Activated naive CD8-positive, alpha-beta T cell (primary cell): Measurements from ENCODE around the gene DOCK2.

Experiments
- H3K27ac Mint-ChIP-seq: one replicate; pipeline ENCODE4 v1.8.0; 2021; ENCODE audit warnings: mixed read lengths
- H3K27me3 Mint-ChIP-seq: one replicate; pipeline ENCODE4 v1.8.0; 2021; ENCODE audit warnings: mixed read lengths
- H3K36me3 Mint-ChIP-seq: one replicate; pipeline ENCODE4 v1.8.0; 2021; ENCODE audit warnings: mixed read lengths
- H3K4me1 Mint-ChIP-seq: one replicate; pipeline ENCODE4 v1.8.0; 2021; ENCODE audit warnings: low read depth, mixed read lengths
- H3K4me3 Mint-ChIP-seq: one replicate; pipeline ENCODE4 v1.8.0; 2021; ENCODE audit warnings: mild to moderate bottlenecking, mixed read lengths
- H3K9me3 Mint-ChIP-seq: one replicate; pipeline ENCODE4 v1.8.0; 2021; ENCODE audit warnings: low read depth, mixed read lengths

Gene DOCK2

GRCh38 chr5:169781420-169782345 is 144.6 kb downstream of the DOCK2 start:
- Mint-ChIP-seq H3K9me3 (no peaks in the 10 kb centered on the region), H3K4me1 (peaks cover 4% of the 10 kb centered on the region), H3K27me3 (no peaks in the 10 kb centered on the region), H3K36me3 (peaks cover 19% of the 10 kb centered on the region), H3K27ac (no peak overlapping the region), H3K4me3 (no peak overlapping the region)

GRCh38 chr5:169785771-169786618 is 148.9 kb downstream of the DOCK2 start:
- Mint-ChIP-seq H3K27me3 (no peaks in the 10 kb centered on the region), H3K27ac (no peak overlapping the region), H3K4me1 (no peaks in the 10 kb centered on the region), H3K36me3 (peaks cover 34% of the 10 kb centered on the region), H3K9me3 (no peaks in the 10 kb centered on the region), H3K4me3 (no peak overlapping the region)

- Mint-ChIP-seq H3K4me1 (no peaks in the 10 kb centered on the region), H3K9me3 (no peaks in the 10 kb centered on the region), H3K27me3 (no peaks in the 10 kb centered on the region), H3K4me3 (no peak overlapping the region), H3K27ac (no peak overlapping the region), H3K36me3 (peaks cover 36% of the 10 kb centered on the region)
These were observed 151.1 kb downstream of the DOCK2 start for GRCh38 chr5:169788168-169788567.

GRCh38 chr5:169789417-169789940 is 152.4 kb downstream of the DOCK2 start:
- Mint-ChIP-seq H3K4me1 (no peaks in the 10 kb centered on the region), H3K9me3 (no peaks in the 10 kb centered on the region), H3K4me3 (no peak overlapping the region), H3K36me3 (peaks cover 36% of the 10 kb centered on the region), H3K27me3 (no peaks in the 10 kb centered on the region), H3K27ac (no peak overlapping the region)

GRCh38 chr5:169791251-169791650 is 154.2 kb downstream of the DOCK2 start:
- H3K27ac Mint-ChIP-seq, result no peak overlapping the region

GRCh38 chr5:169795338-169795737 is 158.3 kb downstream of the DOCK2 start:
- no peak overlapping the region for H3K4me3 Mint-ChIP-seq
- peaks cover 16% of the 10 kb centered on the region for H3K4me1 Mint-ChIP-seq
- peak overlapping the region; percentile 2 for H3K27ac Mint-ChIP-seq
- H3K36me3 Mint-ChIP-seq, result peaks cover 34% of the 10 kb centered on the region
- no peaks in the 10 kb centered on the region for H3K27me3 Mint-ChIP-seq
- H3K9me3 Mint-ChIP-seq, result no peaks in the 10 kb centered on the region

More at GRCh38 chr5:169791251-169791650, 154.2 kb downstream of the DOCK2 start:
- H3K9me3 Mint-ChIP-seq, result no peaks in the 10 kb centered on the region
- H3K27me3 Mint-ChIP-seq, result no peaks in the 10 kb centered on the region
- H3K4me3 Mint-ChIP-seq, result no peak overlapping the region
- peaks cover 5% of the 10 kb centered on the region for H3K4me1 Mint-ChIP-seq
- H3K36me3 Mint-ChIP-seq, result peaks cover 40% of the 10 kb centered on the region

- peak overlapping the region; percentile 61 for H3K27ac Mint-ChIP-seq
These were observed 159.7 kb downstream of the DOCK2 start for GRCh38 chr5:169796731-169797130.

GRCh38 chr5:169797577-169797976 is 160.5 kb downstream of the DOCK2 start:
- Mint-ChIP-seq H3K27me3 (no peaks in the 10 kb centered on the region), H3K9me3 (no peaks in the 10 kb centered on the region), H3K27ac (no peak overlapping the region), H3K36me3 (peaks cover 36% of the 10 kb centered on the region), H3K4me1 (peaks cover 22% of the 10 kb centered on the region), H3K4me3 (no peak overlapping the region)

More at GRCh38 chr5:169796731-169797130, 159.7 kb downstream of the DOCK2 start:
- Mint-ChIP-seq H3K4me3 (no peak overlapping the region), H3K4me1 (peaks cover 21% of the 10 kb centered on the region), H3K27me3 (no peaks in the 10 kb centered on the region), H3K36me3 (peaks cover 36% of the 10 kb centered on the region), H3K9me3 (no peaks in the 10 kb centered on the region)

- Mint-ChIP-seq H3K9me3 (no peaks in the 10 kb centered on the region), H3K4me3 (no peak overlapping the region), H3K27ac (peak overlapping the region; percentile 50), H3K36me3 (peaks cover 38% of the 10 kb centered on the region), H3K4me1 (peaks cover 28% of the 10 kb centered on the region), H3K27me3 (no peaks in the 10 kb centered on the region)
These were observed 161.4 kb downstream of the DOCK2 start for GRCh38 chr5:169798438-169798837.

GRCh38 chr5:169798906-169799660 is 162.0 kb downstream of the DOCK2 start:
- H3K4me1 Mint-ChIP-seq, result peaks cover 33% of the 10 kb centered on the region
- H3K9me3 Mint-ChIP-seq, result no peaks in the 10 kb centered on the region
- peaks cover 40% of the 10 kb centered on the region for H3K36me3 Mint-ChIP-seq
- peak overlapping the region; percentile 10 for H3K27ac Mint-ChIP-seq
- H3K27me3 Mint-ChIP-seq, result no peaks in the 10 kb centered on the region
- H3K4me3 Mint-ChIP-seq, result no peak overlapping the region

- Mint-ChIP-seq H3K9me3 (no peaks in the 10 kb centered on the region), H3K27ac (no peak overlapping the region), H3K36me3 (peaks cover 39% of the 10 kb centered on the region), H3K4me1 (peaks cover 47% of the 10 kb centered on the region), H3K4me3 (no peak overlapping the region), H3K27me3 (no peaks in the 10 kb centered on the region)
These were observed 164.3 kb downstream of the DOCK2 start for GRCh38 chr5:169801324-169801777.

- H3K36me3 Mint-ChIP-seq, result peaks cover 35% of the 10 kb centered on the region
- no peak overlapping the region for H3K4me3 Mint-ChIP-seq
- no peaks in the 10 kb centered on the region for H3K27me3 Mint-ChIP-seq
- peaks cover 44% of the 10 kb centered on the region for H3K4me1 Mint-ChIP-seq
- no peak overlapping the region for H3K27ac Mint-ChIP-seq
- H3K9me3 Mint-ChIP-seq, result no peaks in the 10 kb centered on the region
These were observed 164.7 kb downstream of the DOCK2 start for GRCh38 chr5:169801781-169802180.

- Mint-ChIP-seq H3K36me3 (peaks cover 27% of the 10 kb centered on the region), H3K4me3 (no peak overlapping the region), H3K4me1 (peaks cover 42% of the 10 kb centered on the region), H3K27me3 (no peaks in the 10 kb centered on the region), H3K27ac (peak overlapping the region; percentile 22), H3K9me3 (no peaks in the 10 kb centered on the region)
These were observed 166.3 kb downstream of the DOCK2 start for GRCh38 chr5:169803077-169803981.
